Measurements from ENCODE around the gene HAGH. TPM values are rescaled to one million over a fixed set of nuclear protein-coding genes. Genes with fewer than 3 reads are reported as not detected.

HAGH gene
- polyA plus RNA-seq, 4 donors = 49.4 to 167 (median 102) TPM

DNA sequence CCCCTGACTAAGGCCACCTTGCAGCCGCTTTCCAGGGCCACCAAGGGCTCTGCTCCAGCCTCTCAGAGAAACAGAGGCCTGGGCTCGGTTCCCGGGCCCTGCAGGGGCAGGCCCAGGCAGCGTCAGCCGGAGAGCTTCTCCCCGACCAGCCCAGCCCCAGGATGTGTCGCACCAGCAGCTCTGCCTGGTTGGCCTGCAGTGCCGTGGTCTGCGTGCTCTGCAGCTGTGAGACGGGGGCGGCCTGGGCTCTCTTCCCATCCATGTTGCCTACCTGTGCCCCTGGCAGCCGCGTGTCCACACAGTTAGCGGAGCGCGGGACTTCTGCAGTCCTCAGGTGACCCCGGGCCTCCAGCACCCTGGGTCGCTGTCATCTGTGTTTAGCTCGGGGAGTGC lies 37.9 kb downstream of the HAGH start:
- Histone ChIP-seq H3K9me3 (ENCODE audit: control insufficient read depth in 2 of 2, insufficient read depth in 1 of 2, low read depth in 1 of 2, low read length in 1 of 2) (no peaks in the 10 kb centered on the region), H3K4me3 (ENCODE audit: low read depth in 1 of 3, low read length in 3 of 3) (no peak overlapping the region), H3K36me3 (ENCODE audit: control insufficient read depth in 3 of 3, insufficient read depth in 2 of 3, low read depth in 1 of 3, low read length in 3 of 3) (peaks cover 0 to 82% (median 4%) of the 10 kb centered on the region in 3 donors), H3K4me1 (ENCODE audit: control insufficient read depth in 3 of 3, insufficient read depth in 2 of 3, low read depth in 1 of 3, low read length in 2 of 3) (peaks cover 0 to 10% (median 2%) of the 10 kb centered on the region in 3 donors), H3K27me3 (ENCODE audit: control insufficient read depth in 3 of 3, insufficient read depth in 3 of 3, low read length in 3 of 3) (no peaks in the 10 kb centered on the region), H3K27ac (ENCODE audit: low read depth in 1 of 3, low read length in 2 of 3) (no peak overlapping the region)
- WGBS, 3 donors = 72 to 86% (median 75%) methylated on average over 16 to 19 of the region's 19 CpGs
- no peak for DNase-seq
- no peak for FAIRE-seq

DNA sequence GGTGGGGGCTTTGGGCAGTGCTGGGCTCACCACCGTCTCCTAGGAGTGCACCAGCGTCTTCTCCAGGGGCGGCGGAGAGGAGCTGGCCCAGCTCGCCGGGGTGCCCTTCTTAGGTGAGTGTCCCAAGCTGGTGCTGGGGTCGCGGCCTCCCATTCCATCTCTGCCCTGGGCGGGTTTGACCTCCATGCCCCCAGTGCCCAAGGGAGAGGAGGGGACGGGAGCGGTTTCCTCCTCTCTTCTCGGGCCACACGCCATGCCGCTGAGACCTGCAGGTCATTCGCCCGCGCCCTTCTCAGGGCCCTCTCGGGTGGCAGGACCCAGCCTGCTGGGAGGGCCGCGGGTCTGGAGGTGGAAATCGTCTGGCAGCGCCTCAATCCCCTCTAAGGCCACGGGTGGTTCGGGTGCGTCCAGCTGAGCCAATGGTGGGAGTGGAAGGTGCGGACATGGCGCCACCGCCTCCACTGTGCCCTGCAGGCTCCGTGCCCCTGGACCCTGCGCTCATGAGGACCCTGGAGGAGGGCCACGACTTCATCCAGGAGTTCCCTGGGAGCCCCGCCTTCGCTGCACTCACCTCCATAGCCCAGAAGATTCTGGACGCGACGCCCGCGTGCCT lies 38.4 kb downstream of the HAGH start:
- 92 to 94% (median 93%) methylated on average over 34 to 38 of the region's 38 CpGs for WGBS, 3 donors
- no peaks in the 10 kb centered on the region for H3K9me3 ChIP-seq (ENCODE audit: control insufficient read depth in 2 of 2, insufficient read depth in 1 of 2, low read depth in 1 of 2, low read length in 1 of 2)
- FAIRE-seq (no peak), DNase-seq (no peak)
- H3K4me1 ChIP-seq (ENCODE audit: control insufficient read depth in 3 of 3, insufficient read depth in 2 of 3, low read depth in 1 of 3, low read length in 2 of 3) = peaks cover 0 to 6% (median 2%) of the 10 kb centered on the region in 3 donors
- H3K36me3 ChIP-seq (ENCODE audit: control insufficient read depth in 3 of 3, insufficient read depth in 2 of 3, low read depth in 1 of 3, low read length in 3 of 3) = peaks cover 0 to 82% (median 4%) of the 10 kb centered on the region in 3 donors
- H3K27ac ChIP-seq (ENCODE audit: low read depth in 1 of 3, low read length in 2 of 3) = no peak overlapping the region
- H3K27me3 ChIP-seq (ENCODE audit: control insufficient read depth in 3 of 3, insufficient read depth in 3 of 3, low read length in 3 of 3) = no peaks in the 10 kb centered on the region
- H3K4me3 ChIP-seq (ENCODE audit: low read depth in 1 of 3, low read length in 3 of 3) = no peak overlapping the region

DNA sequence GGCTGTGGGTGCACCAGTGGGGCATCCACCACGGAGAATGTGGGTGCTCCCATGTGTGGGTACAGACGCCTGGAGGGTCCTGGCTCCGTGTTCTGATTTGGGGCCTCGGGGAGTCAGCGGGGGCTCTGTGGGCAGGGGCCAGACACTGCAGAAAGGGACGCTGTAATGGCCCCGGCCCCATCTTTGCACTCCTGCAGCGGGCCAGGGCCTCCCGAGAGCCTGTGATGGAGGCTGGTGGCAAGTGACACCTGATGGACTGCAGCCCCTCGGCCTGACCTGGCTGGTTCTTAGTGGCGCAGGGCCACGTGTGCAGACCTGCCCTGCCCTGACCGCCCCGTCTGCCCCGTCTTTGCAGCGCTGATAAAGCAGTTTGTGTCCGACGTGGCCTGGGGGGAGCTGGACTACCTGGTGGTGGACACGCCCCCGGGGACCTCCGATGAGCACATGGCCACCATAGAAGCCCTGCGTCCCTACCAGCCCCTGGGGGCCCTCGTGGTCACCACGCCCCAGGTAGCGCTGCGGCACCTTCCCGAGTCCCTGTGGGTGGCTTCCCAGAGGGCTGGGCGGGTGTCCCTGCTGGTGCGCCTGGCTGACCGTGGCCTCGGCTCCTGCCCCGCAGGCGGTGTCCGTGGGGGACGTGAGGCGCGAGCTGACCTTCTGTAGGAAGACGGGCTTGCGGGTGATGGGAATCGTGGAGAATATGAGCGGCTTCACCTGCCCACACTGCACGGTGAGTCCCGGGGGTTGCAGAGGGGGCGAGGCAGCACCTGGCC lies 39.1 kb downstream of the HAGH start:
- WGBS, 3 donors = 92 to 94% (median 94%) methylated on average over 41 to 44 of the region's 44 CpGs
- H3K9me3 ChIP-seq (ENCODE audit: control insufficient read depth in 2 of 2, insufficient read depth in 1 of 2, low read depth in 1 of 2, low read length in 1 of 2) = no peaks in the 10 kb centered on the region
- no peak overlapping the region for H3K4me3 ChIP-seq (ENCODE audit: low read depth in 1 of 3, low read length in 3 of 3)
- no peak for FAIRE-seq
- H3K4me1 ChIP-seq (ENCODE audit: control insufficient read depth in 3 of 3, insufficient read depth in 2 of 3, low read depth in 1 of 3, low read length in 2 of 3) = peaks cover 0 to 6% (median 2%) of the 10 kb centered on the region in 3 donors
- DNase-seq = no peak
- H3K27me3 ChIP-seq (ENCODE audit: control insufficient read depth in 3 of 3, insufficient read depth in 3 of 3, low read length in 3 of 3) = no peaks in the 10 kb centered on the region
- no peak overlapping the region for H3K27ac ChIP-seq (ENCODE audit: low read depth in 1 of 3, low read length in 2 of 3)
- H3K36me3 ChIP-seq (ENCODE audit: control insufficient read depth in 3 of 3, insufficient read depth in 2 of 3, low read depth in 1 of 3, low read length in 3 of 3) = peaks cover 0 to 78% (median 4%) of the 10 kb centered on the region in 3 donors

DNA sequence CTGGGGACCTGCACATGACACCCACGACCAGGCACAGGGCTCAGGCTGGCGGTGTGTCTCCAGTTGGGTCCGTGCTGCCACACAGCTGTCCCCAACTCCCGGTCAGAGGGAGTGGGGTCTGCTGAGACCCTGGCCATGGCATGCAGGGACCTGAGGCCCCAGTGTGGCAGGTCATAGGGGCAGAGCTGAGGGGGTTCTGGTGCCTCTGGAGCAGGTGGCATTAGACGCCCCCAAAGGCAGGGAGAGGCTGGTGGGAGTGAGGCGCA lies 39.6 kb downstream of the HAGH start:
- Histone ChIP-seq H3K27ac (ENCODE audit: low read depth in 1 of 3, low read length in 2 of 3) (no peak overlapping the region), H3K27me3 (ENCODE audit: control insufficient read depth in 3 of 3, insufficient read depth in 3 of 3, low read length in 3 of 3) (no peaks in the 10 kb centered on the region), H3K4me1 (ENCODE audit: control insufficient read depth in 3 of 3, insufficient read depth in 2 of 3, low read depth in 1 of 3, low read length in 2 of 3) (peaks cover 0 to 6% (median 2%) of the 10 kb centered on the region in 3 donors), H3K9me3 (ENCODE audit: control insufficient read depth in 2 of 2, insufficient read depth in 1 of 2, low read depth in 1 of 2, low read length in 1 of 2) (no peaks in the 10 kb centered on the region), H3K36me3 (ENCODE audit: control insufficient read depth in 3 of 3, insufficient read depth in 2 of 3, low read depth in 1 of 3, low read length in 3 of 3) (peaks cover 0 to 74% (median 4%) of the 10 kb centered on the region in 3 donors), H3K4me3 (ENCODE audit: low read depth in 1 of 3, low read length in 3 of 3) (no peak overlapping the region)
- FAIRE-seq (no peak), DNase-seq (no peak)
- 88 to 92% (median 91%) methylated on average over 6 of the region's 6 CpGs for WGBS, 3 donors

DNA sequence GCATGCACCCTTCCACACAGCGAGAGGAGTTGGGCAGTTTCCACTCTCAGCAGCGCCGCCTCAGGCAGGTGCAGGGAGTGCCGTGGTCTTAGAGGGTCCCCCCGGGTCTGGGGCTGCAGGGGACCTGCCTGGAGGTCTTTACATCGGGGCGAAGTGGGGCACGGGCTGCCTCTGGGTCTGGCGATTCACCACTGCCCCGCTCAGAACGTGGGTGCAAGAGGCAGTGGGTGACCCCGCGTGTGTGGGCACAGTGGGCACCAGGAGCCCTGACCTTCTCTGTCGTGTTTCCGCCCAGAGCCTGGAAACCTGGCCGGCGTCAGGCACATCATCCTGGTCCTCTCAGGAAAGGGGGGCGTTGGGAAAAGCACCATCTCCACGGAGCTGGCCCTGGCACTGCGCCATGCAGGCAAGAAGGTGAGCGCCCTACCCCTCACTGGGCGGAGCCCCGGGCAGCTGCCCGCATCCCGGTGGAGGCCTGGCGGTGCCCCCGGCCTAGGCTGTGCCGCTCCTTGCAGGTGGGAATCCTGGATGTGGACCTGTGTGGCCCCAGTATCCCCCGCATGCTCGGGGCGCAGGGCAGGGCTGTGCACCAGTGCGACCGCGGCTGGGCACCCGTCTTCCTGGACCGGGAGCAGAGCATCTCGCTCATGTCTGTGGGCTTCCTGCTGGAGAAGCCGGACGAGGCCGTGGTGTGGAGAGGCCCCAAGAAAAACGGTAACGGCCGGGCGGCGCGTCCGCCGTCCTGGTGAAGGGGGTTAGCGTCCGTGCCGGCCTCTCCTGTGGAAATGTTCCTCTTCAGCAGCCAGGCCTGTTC lies 40.2 kb downstream of the HAGH start:
- H3K4me1 ChIP-seq (ENCODE audit: control insufficient read depth in 3 of 3, insufficient read depth in 2 of 3, low read depth in 1 of 3, low read length in 2 of 3) = peaks cover 0 to 7% (median 2%) of the 10 kb centered on the region in 3 donors
- H3K27me3 ChIP-seq (ENCODE audit: control insufficient read depth in 3 of 3, insufficient read depth in 3 of 3, low read length in 3 of 3) = no peaks in the 10 kb centered on the region
- WGBS, 3 donors = 87 to 92% (median 88%) methylated on average over 48 to 51 of the region's 51 CpGs
- FAIRE-seq (no peak), DNase-seq (no peak)
- peaks cover 0 to 71% (median 0%) of the 10 kb centered on the region in 3 donors for H3K36me3 ChIP-seq (ENCODE audit: control insufficient read depth in 3 of 3, insufficient read depth in 2 of 3, low read depth in 1 of 3, low read length in 3 of 3)
- H3K27ac ChIP-seq (ENCODE audit: low read depth in 1 of 3, low read length in 2 of 3) = no peak overlapping the region
- no peaks in the 10 kb centered on the region for H3K9me3 ChIP-seq (ENCODE audit: control insufficient read depth in 2 of 2, insufficient read depth in 1 of 2, low read depth in 1 of 2, low read length in 1 of 2)
- H3K4me3 ChIP-seq (ENCODE audit: low read depth in 1 of 3, low read length in 3 of 3) = no peak overlapping the region

DNA sequence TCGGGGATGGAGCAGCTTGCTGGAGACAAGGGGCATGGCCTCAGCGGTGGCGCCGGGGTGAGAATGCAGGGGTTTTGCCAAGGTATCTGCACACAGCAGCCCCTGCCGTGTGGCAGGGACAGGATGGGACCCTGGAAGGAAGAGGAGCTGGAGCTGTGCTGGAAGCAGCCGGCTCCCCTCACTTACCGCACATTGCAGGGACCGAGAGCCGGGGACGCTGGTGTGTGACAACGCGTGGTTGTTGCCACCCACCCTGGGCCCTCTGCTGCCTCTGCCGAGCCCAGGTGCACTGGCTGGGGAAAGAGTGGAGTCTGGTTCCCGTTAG lies 40.8 kb downstream of the HAGH start:
- Histone ChIP-seq H3K4me3 (ENCODE audit: low read depth in 1 of 3, low read length in 3 of 3) (no peak overlapping the region), H3K27me3 (ENCODE audit: control insufficient read depth in 3 of 3, insufficient read depth in 3 of 3, low read length in 3 of 3) (no peaks in the 10 kb centered on the region), H3K9me3 (ENCODE audit: control insufficient read depth in 2 of 2, insufficient read depth in 1 of 2, low read depth in 1 of 2, low read length in 1 of 2) (no peaks in the 10 kb centered on the region), H3K4me1 (ENCODE audit: control insufficient read depth in 3 of 3, insufficient read depth in 2 of 3, low read depth in 1 of 3, low read length in 2 of 3) (peaks cover 3 to 13% (median 5%) of the 10 kb centered on the region in 3 donors), H3K27ac (ENCODE audit: low read depth in 1 of 3, low read length in 2 of 3) (no peak overlapping the region), H3K36me3 (ENCODE audit: control insufficient read depth in 3 of 3, insufficient read depth in 2 of 3, low read depth in 1 of 3, low read length in 3 of 3) (peaks cover 0 to 71% (median 0%) of the 10 kb centered on the region in 3 donors)
- FAIRE-seq (no peak), DNase-seq (no peak)
- WGBS, 3 donors = 90 to 93% (median 92%) methylated on average over 14 of the region's 14 CpGs

DNA sequence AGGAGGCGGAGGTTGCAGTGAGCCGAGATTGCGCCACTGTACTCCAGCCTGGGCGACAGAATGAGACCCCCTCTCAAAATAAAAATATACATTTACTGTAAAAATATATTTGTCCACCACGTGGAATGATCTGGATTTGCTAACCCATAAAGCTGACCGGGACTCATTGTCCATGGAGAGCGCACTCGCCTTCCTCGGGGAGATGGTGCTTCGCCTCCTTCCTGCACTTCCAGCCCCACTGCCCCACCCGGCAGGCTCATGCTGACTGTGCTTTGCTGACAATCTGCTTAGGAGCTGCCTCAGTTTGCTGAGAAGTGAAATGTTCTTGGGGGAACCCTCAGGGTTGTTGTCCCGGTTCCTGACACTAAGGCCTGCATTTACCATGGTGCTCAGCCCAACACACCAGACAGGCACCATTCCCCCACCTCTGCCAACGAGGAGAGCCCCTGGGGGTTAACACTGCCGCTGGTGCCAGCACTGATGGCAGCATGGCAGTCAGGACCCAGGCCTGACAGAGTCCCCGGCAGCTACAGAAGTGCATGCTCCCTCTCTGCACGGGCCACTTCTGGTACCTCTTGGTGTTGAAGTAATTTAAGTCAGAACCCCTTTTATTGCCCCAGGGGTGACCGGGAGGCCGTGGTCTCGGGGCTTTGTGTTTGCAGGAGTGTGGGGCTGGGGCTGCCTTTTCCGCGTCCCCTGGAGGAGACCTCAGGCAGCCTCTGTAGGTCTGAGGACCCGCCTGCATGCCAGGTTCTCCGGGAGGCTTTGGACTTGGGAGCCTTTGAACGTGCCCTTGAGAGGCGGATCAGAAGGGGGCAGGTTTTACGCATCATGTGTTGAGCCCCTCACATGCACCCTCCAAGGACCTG lies 41.4 kb downstream of the HAGH start:
- Histone ChIP-seq H3K4me3 (ENCODE audit: low read depth in 1 of 3, low read length in 3 of 3) (no peak overlapping the region), H3K27ac (ENCODE audit: low read depth in 1 of 3, low read length in 2 of 3) (no peak overlapping the region), H3K36me3 (ENCODE audit: control insufficient read depth in 3 of 3, insufficient read depth in 2 of 3, low read depth in 1 of 3, low read length in 3 of 3) (peaks cover 0 to 70% (median 0%) of the 10 kb centered on the region in 3 donors), H3K4me1 (ENCODE audit: control insufficient read depth in 3 of 3, insufficient read depth in 2 of 3, low read depth in 1 of 3, low read length in 2 of 3) (peaks cover 3 to 14% (median 5%) of the 10 kb centered on the region in 3 donors), H3K9me3 (ENCODE audit: control insufficient read depth in 2 of 2, insufficient read depth in 1 of 2, low read depth in 1 of 2, low read length in 1 of 2) (no peaks in the 10 kb centered on the region), H3K27me3 (ENCODE audit: control insufficient read depth in 3 of 3, insufficient read depth in 3 of 3, low read length in 3 of 3) (no peaks in the 10 kb centered on the region)
- WGBS, 3 donors = 86 to 91% (median 90%) methylated on average over 26 of the region's 26 CpGs
- FAIRE-seq = no peak
- DNase-seq = no peak
